Thymus (tissue), 11 donors: ENCODE data around the gene RPS6KA4. TPM values are rescaled to one million over a fixed set of nuclear protein-coding genes. Genes with fewer than 3 reads are reported as not detected.

ENCODE experiments used
- DNase-seq, 9 donors: peaks; one replicate each; pipeline ENCODE4 v3.0.0-alpha.2; 2013; ENCODE audit warnings: low spot score in 9 of 9, low read depth in 6 of 9, missing footprints in 1 of 9
- H3K27ac ChIP-seq, 2 donors: one replicate each; pipeline ENCODE4 v1.5.1; 2013; ENCODE audit warnings: control low read depth in 1 of 2, low read depth in 1 of 2, low read length in 1 of 2, mild to moderate bottlenecking in 1 of 2, moderate library complexity in 1 of 2
- H3K27me3 ChIP-seq, 2 donors: one replicate each; pipeline ENCODE4 v1.5.1; 2013; ENCODE audit warnings: low read length in 1 of 2; ENCODE audit not compliant: control insufficient read depth in 2 of 2, insufficient read depth in 1 of 2
- H3K36me3 ChIP-seq, 2 donors: one replicate each; pipeline ENCODE4 v1.5.1; 2013; ENCODE audit warnings: low read length in 1 of 2, mild to moderate bottlenecking in 1 of 2, moderate library complexity in 1 of 2; ENCODE audit not compliant: control insufficient read depth in 2 of 2, insufficient read depth in 2 of 2
- H3K4me1 ChIP-seq, 2 donors: one replicate each; pipeline ENCODE4 v1.5.1; 2013; ENCODE audit warnings: low read length in 2 of 2; ENCODE audit not compliant: control insufficient read depth in 2 of 2, insufficient read depth in 2 of 2
- H3K4me3 ChIP-seq, 2 donors: one replicate each; pipeline ENCODE4 v1.5.1; 2013; ENCODE audit warnings: low read length in 2 of 2, control low read depth in 1 of 2, mild to moderate bottlenecking in 1 of 2
- H3K9me3 ChIP-seq, 2 donors: one replicate each; pipeline ENCODE4 v1.5.1; 2013; ENCODE audit warnings: low read length in 1 of 2, mild to moderate bottlenecking in 1 of 2; ENCODE audit not compliant: control insufficient read depth in 2 of 2, insufficient read depth in 1 of 2
- WGBS: extraction: QIAGEN DNeasy Blood & Tissue Kit; methylation state at CpG from one replicate; pipeline ENCODE4 v1.1.7; 2013; 5-methylcytosine and 5-hydroxymethylcytosine counted together
- polyA plus RNA-seq: library from polyadenylated mRNA; stranded (reverse); fragments of 200-250 nt; gene quantifications from one replicate; pipeline ENCODE4 v1.2.3, GENCODE V29; 2013
- total RNA-seq: library from RNA; stranded (reverse); fragments of 120-200 nt; gene quantifications from one replicate; pipeline ENCODE4 v1.2.4, GENCODE V29; 2013
- donor health status: healthy.

RPS6KA4 gene
- total and polyA plus RNA-seq, 2 donors: 17.8 to 24.6 TPM

- 48% methylated on average over 7 of the region's 7 CpGs for WGBS
- Histone ChIP-seq H3K27me3 (peaks cover 0 to 4% of the 10 kb centered on the region in 2 donors), H3K4me1 (peaks cover 25 to 54% of the 10 kb centered on the region in 2 donors)
Observed at GRCh38 chr11:64358536-64358906, 441 bp upstream of the RPS6KA4 start.

GRCh38 chr11:64359712-64360445 lies 917 bp downstream of the RPS6KA4 start:
- Histone ChIP-seq H3K27ac (peak overlapping the region in 1 of 2 donors; percentile 19), H3K36me3 (peaks cover 35% of the 10 kb centered on the region in 2 donors), H3K9me3 (peaks cover 0 to 3% of the 10 kb centered on the region in 2 donors), H3K4me3 (peak overlapping the region; percentile 68 to 80), H3K27me3 (peaks cover 0 to 4% of the 10 kb centered on the region in 2 donors), H3K4me1 (peaks cover 22 to 51% of the 10 kb centered on the region in 2 donors)
- WGBS: 7% methylated on average over 38 of the region's 38 CpGs
- DNase-seq: peak in 2 of 9 donors; percentile 54 to 70

More at GRCh38 chr11:64358536-64358906, 441 bp upstream of the RPS6KA4 start:
- DNase-seq: no peak
- Histone ChIP-seq H3K9me3 (peaks cover 0 to 3% of the 10 kb centered on the region in 2 donors), H3K36me3 (peaks cover 30 to 36% of the 10 kb centered on the region in 2 donors), H3K4me3 (peak overlapping the region; percentile 43 to 80), H3K27ac (peak overlapping the region; percentile 5 to 68)

GRCh38 chr11:64360448-64360921 lies 1.5 kb downstream of the RPS6KA4 start:
- DNase-seq: no peak
- Histone ChIP-seq H3K9me3 (peaks cover 0 to 3% of the 10 kb centered on the region in 2 donors), H3K4me1 (peaks cover 21 to 45% of the 10 kb centered on the region in 2 donors), H3K27me3 (peaks cover 0 to 4% of the 10 kb centered on the region in 2 donors), H3K27ac (peak overlapping the region; percentile 19 to 49), H3K4me3 (peak overlapping the region; percentile 68 to 80), H3K36me3 (peaks cover 35 to 39% of the 10 kb centered on the region in 2 donors)
- WGBS: 19% methylated on average over 13 of the region's 13 CpGs

GRCh38 chr11:64361659-64362058 lies 2.7 kb downstream of the RPS6KA4 start:
- H3K4me1 ChIP-seq: peaks cover 21 to 44% of the 10 kb centered on the region in 2 donors
- DNase-seq: no peak

GRCh38 chr11:64362339-64362738 lies 3.4 kb downstream of the RPS6KA4 start:
- WGBS: 98% methylated on average over 10 of the region's 10 CpGs
- no peak for DNase-seq
- peaks cover 38 to 44% of the 10 kb centered on the region in 2 donors for H3K36me3 ChIP-seq
- peaks cover 21 to 43% of the 10 kb centered on the region in 2 donors for H3K4me1 ChIP-seq
- H3K27me3 ChIP-seq: peaks cover 0 to 4% of the 10 kb centered on the region in 2 donors
- no peak overlapping the region for H3K4me3 ChIP-seq
- H3K9me3 ChIP-seq: peaks cover 0 to 3% of the 10 kb centered on the region in 2 donors
- H3K27ac ChIP-seq: peak overlapping the region; percentile 15 to 65

More at GRCh38 chr11:64361659-64362058, 2.7 kb downstream of the RPS6KA4 start:
- H3K4me3 ChIP-seq: no peak overlapping the region
- peaks cover 42 to 46% of the 10 kb centered on the region in 2 donors for H3K36me3 ChIP-seq
- peaks cover 0 to 3% of the 10 kb centered on the region in 2 donors for H3K9me3 ChIP-seq
- peak overlapping the region in 1 of 2 donors; percentile 51 for H3K27ac ChIP-seq
- H3K27me3 ChIP-seq: peaks cover 0 to 4% of the 10 kb centered on the region in 2 donors
- WGBS: 96% methylated on average over 18 of the region's 18 CpGs

GRCh38 chr11:64364435-64364834 lies 5.5 kb downstream of the RPS6KA4 start:
- Histone ChIP-seq H3K27ac (no peak overlapping the region), H3K4me1 (peaks cover 11 to 24% of the 10 kb centered on the region in 2 donors), H3K27me3 (peaks cover 0 to under 1% of the 10 kb centered on the region in 2 donors), H3K9me3 (peaks cover 0 to 10% of the 10 kb centered on the region in 2 donors), H3K36me3 (peaks cover 44 to 63% of the 10 kb centered on the region in 2 donors), H3K4me3 (no peak overlapping the region)
- DNase-seq: no peak
- 75% methylated on average over 6 of the region's 6 CpGs for WGBS

GRCh38 chr11:64364911-64365310 lies 5.9 kb downstream of the RPS6KA4 start:
- no peak for DNase-seq
- Histone ChIP-seq H3K9me3 (peaks cover 0 to 10% of the 10 kb centered on the region in 2 donors), H3K4me3 (no peak overlapping the region), H3K27me3 (no peaks in the 10 kb centered on the region), H3K27ac (no peak overlapping the region), H3K4me1 (peaks cover 6 to 19% of the 10 kb centered on the region in 2 donors), H3K36me3 (peaks cover 46 to 67% of the 10 kb centered on the region in 2 donors)
- WGBS: 96% methylated on average over 4 of the region's 4 CpGs

GRCh38 chr11:64366751-64367150 lies 7.8 kb downstream of the RPS6KA4 start:
- H3K36me3 ChIP-seq: peaks cover 47 to 72% of the 10 kb centered on the region in 2 donors
- WGBS: 96% methylated on average over 1 of the region's 1 CpG

More at GRCh38 chr11:64366751-64367150, 7.8 kb downstream of the RPS6KA4 start:
- Histone ChIP-seq H3K9me3 (peaks cover 1 to 7% of the 10 kb centered on the region in 2 donors), H3K4me1 (peaks cover 0 to under 1% of the 10 kb centered on the region in 2 donors), H3K4me3 (no peak overlapping the region), H3K27me3 (no peaks in the 10 kb centered on the region), H3K27ac (no peak overlapping the region)
- no peak for DNase-seq
